ENCODE results near the gene MAP3K14.
A peak's percentile ranks its signal among the peaks of the same experiment; 100 is the strongest.

MAP3K14 gene

DNA sequence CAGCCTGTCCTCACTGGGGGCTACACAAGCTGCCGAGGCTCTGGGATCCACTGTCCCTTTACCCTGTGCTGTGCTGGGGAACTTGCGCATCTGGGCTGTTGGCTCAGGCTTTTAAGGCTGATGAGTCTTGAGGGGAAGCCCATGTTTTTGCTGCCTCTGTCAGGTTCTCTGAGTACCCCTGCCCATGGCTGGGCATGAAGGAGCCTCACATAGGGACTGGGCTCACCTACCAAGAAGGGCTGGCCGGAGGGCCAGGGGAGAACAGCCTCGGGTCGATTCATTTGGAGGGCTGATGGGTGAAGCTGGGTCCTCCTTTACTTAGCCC lies 80.6 kb downstream of the MAP3K14 start:
- no peak overlapping the region for H2AFZ ChIP-seq (ENCODE audit: low read depth, low read length)
- H4K20me1 ChIP-seq (ENCODE audit: insufficient read depth, low read length): peaks cover 8% of the 10 kb centered on the region
- H3K36me3 ChIP-seq (replicated peaks; ENCODE audit: low read depth, low read length): peaks cover 14% of the 10 kb centered on the region
- H3K4me3 ChIP-seq (ENCODE audit: low read length): no peak overlapping the region
- TF ChIP-seq EZH2phosphoT487 (IDR thresholded peaks at IDR 0.05; ENCODE audit: low read depth): no peak
- TF ChIP-seq, protein P1, sequence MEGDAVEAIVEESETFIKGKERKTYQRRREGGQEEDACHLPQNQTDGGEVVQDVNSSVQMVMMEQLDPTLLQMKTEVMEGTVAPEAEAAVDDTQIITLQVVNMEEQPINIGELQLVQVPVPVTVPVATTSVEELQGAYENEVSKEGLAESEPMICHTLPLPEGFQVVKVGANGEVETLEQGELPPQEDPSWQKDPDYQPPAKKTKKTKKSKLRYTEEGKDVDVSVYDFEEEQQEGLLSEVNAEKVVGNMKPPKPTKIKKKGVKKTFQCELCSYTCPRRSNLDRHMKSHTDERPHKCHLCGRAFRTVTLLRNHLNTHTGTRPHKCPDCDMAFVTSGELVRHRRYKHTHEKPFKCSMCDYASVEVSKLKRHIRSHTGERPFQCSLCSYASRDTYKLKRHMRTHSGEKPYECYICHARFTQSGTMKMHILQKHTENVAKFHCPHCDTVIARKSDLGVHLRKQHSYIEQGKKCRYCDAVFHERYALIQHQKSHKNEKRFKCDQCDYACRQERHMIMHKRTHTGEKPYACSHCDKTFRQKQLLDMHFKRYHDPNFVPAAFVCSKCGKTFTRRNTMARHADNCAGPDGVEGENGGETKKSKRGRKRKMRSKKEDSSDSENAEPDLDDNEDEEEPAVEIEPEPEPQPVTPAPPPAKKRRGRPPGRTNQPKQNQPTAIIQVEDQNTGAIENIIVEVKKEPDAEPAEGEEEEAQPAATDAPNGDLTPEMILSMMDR (IDR thresholded peaks at IDR 0.05; ENCODE audit: low read depth, low read length): no peak
- no peak overlapping the region for H3K27ac ChIP-seq (ENCODE audit: low read length)
- no peaks in the 10 kb centered on the region for H3K9me3 ChIP-seq (ENCODE audit: insufficient read depth, low read length)
- H3K27me3 ChIP-seq (ENCODE audit: low read depth, low read length): no peaks in the 10 kb centered on the region
- H3K4me2 ChIP-seq (ENCODE audit: low read length): no peak overlapping the region
- H3K9ac ChIP-seq (ENCODE audit: low read length): no peak overlapping the region
- no peaks in the 10 kb centered on the region for H3K79me2 ChIP-seq (ENCODE audit: low read length)
- peaks cover 8% of the 10 kb centered on the region; the same call in 1 of the 2 replicates for H3K4me1 ChIP-seq (ENCODE audit: low read length)

DNA sequence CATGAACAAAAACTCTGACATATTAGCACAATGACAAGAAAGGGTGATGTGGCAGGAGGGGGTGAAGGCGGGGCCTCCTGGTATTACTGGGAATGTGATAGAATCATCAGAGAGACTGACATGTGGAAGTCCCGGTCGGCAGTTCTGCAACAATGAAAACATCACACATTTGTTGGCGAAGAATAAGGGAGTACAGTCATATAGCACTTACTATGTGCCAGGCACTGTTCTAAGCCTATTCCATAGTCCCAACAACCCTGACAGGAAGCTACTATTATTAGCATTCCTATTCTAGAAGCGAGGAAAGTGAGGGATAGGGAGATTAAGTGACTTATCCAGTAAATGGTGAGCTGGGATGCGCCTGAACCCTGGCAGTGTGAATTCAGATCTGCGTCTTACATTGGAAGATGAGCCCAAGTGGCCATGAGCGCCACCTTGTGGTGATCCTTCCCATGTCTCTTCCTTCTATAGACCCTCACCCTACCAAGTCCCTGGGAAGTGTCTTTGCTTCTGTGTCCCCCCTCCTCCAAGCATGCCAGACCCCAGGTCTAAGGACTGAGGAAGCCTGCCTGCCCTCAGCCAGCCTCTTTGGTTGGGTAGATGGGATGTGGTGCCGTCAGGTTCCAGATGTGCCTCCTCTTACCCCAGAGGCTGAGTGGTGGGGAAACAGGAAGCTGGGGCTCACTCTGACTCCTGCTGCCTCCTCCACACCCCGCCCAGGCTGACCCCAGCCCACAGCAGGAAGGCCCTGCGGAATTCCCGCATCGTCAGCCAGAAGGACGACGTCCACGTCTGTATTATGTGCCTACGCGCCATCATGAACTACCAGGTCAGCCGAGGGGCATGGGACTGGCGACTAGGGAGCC lies 81.2 kb downstream of the MAP3K14 start:
- no peak overlapping the region for H3K27ac ChIP-seq (ENCODE audit: low read length)

DNA sequence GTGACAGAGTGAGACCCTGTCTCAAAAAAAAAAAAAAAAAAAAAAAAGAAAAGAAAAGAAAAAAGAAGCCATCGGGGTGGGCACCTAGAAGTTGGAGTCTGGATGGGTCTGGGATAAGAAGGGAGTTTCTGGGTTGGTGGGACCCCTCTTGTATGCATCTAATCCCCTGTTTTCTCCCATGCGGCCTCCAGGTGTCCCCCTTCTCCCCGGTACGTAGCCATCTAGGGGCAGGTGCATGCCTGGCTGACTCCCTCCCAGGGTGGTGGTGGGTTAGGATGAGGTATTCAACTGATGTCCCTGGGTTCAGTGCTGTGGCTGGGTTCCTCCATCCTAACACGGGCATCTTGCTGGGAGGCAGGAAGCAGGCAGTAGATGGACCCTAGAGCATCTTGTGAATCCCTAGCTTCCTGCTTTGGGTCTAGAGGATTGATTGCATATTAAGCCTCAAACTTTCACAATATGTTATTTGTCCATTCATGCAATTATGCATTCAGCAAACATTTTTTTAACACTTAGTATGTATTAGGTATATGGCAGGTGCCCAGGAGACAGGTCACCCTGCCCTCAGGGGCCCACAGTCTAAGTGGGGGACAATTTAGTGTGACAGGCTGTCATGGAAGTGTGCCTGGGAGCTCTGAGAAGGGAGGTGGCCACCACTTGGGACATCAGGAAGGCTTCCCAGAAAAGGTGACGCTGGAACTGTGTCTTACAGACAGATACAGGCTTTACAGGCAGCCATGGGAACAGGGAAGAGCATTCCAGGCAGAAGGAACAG lies 82.0 kb downstream of the MAP3K14 start:
- Histone ChIP-seq H3K4me3 (ENCODE audit: low read length) (no peak overlapping the region), H3K9ac (ENCODE audit: low read length) (no peak overlapping the region), H3K79me2 (ENCODE audit: low read length) (peaks cover 14% of the 10 kb centered on the region), H3K4me2 (ENCODE audit: low read length) (no peak overlapping the region), H3K4me1 (ENCODE audit: low read length) (peaks cover 22% of the 10 kb centered on the region), H2AFZ (ENCODE audit: low read depth, low read length) (no peak overlapping the region), H4K20me1 (ENCODE audit: insufficient read depth, low read length) (peaks cover 8% of the 10 kb centered on the region), H3K27me3 (ENCODE audit: low read depth, low read length) (no peaks in the 10 kb centered on the region), H3K9me3 (ENCODE audit: insufficient read depth, low read length) (no peaks in the 10 kb centered on the region), H3K36me3 (replicated peaks; ENCODE audit: low read depth, low read length) (peaks cover 14% of the 10 kb centered on the region), H3K27ac (ENCODE audit: low read length) (no peak overlapping the region)
- no peak for TF ChIP-seq EZH2phosphoT487 (IDR thresholded peaks at IDR 0.05; ENCODE audit: low read depth)
- TF ChIP-seq, protein P1 (IDR thresholded peaks at IDR 0.05; ENCODE audit: low read depth, low read length): peak; percentile 45

More for the DNA sequence above, 81.2 kb downstream of the MAP3K14 start:
- Histone ChIP-seq H3K4me3 (ENCODE audit: low read length) (no peak overlapping the region), H3K9ac (ENCODE audit: low read length) (no peak overlapping the region), H4K20me1 (ENCODE audit: insufficient read depth, low read length) (peaks cover 8% of the 10 kb centered on the region), H3K79me2 (ENCODE audit: low read length) (peaks cover 6% of the 10 kb centered on the region), H3K4me1 (ENCODE audit: low read length) (peaks cover 13% of the 10 kb centered on the region; the same call in 1 of the 2 replicates), H3K4me2 (ENCODE audit: low read length) (no peak overlapping the region), H3K27me3 (ENCODE audit: low read depth, low read length) (no peaks in the 10 kb centered on the region), H3K9me3 (ENCODE audit: insufficient read depth, low read length) (no peaks in the 10 kb centered on the region), H2AFZ (ENCODE audit: low read depth, low read length) (no peak overlapping the region), H3K36me3 (replicated peaks; ENCODE audit: low read depth, low read length) (peaks cover 14% of the 10 kb centered on the region)
- TF ChIP-seq EZH2phosphoT487 (IDR thresholded peaks at IDR 0.05; ENCODE audit: low read depth): no peak
- TF ChIP-seq, protein P1 (IDR thresholded peaks at IDR 0.05; ENCODE audit: low read depth, low read length): peak; percentile 70

DNA sequence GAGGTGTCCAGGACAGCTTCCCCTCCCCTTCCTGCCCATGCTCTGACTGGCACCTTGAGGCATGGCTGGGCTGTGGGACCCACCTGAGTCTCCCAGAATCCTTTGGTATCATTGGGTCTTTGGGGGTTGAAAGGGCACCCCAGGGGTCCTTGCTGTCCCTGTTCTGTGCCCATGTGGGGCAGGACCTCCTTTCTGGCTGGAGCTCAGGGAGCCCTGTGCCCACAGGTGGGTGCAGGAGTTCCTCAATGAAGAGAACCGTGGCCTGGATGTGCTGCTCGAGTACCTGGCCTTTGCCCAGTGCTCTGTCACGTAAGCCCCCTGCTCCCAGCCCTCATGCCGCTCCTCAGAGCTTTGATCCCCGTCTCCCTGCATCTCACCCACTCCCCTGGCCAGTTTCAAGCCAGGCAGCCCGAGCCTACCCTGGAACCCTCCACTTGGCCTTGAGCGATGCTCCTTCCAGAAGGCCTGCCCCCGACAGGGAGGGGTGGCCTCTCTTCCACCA lies 83.3 kb downstream of the MAP3K14 start:
- Histone ChIP-seq H3K27ac (ENCODE audit: low read length) (no peak overlapping the region), H3K4me3 (ENCODE audit: low read length) (no peak overlapping the region), H3K9ac (ENCODE audit: low read length) (no peak overlapping the region), H3K9me3 (ENCODE audit: insufficient read depth, low read length) (no peaks in the 10 kb centered on the region), H3K36me3 (replicated peaks; ENCODE audit: low read depth, low read length) (peaks cover 14% of the 10 kb centered on the region), H3K79me2 (ENCODE audit: low read length) (peaks cover 27% of the 10 kb centered on the region), H4K20me1 (ENCODE audit: insufficient read depth, low read length) (peaks cover 8% of the 10 kb centered on the region), H3K4me1 (ENCODE audit: low read length) (peaks cover 35% of the 10 kb centered on the region), H3K4me2 (ENCODE audit: low read length) (no peak overlapping the region), H3K27me3 (ENCODE audit: low read depth, low read length) (no peaks in the 10 kb centered on the region), H2AFZ (ENCODE audit: low read depth, low read length) (no peak overlapping the region)
- TF ChIP-seq, protein P1 (IDR thresholded peaks at IDR 0.05; ENCODE audit: low read depth, low read length): no peak
